B cell (primary cell): ENCODE results near the gene CENPA. TPM values are rescaled to one million over a fixed set of nuclear protein-coding genes. Genes with fewer than 3 reads are reported as not detected.
"Not testable (repeated sequence)": the region's sequence is repeated elsewhere in the genome, so short reads cannot be mapped to it uniquely, and the experiment has no call there.

ENCODE experiments used
- ATAC-seq: fragments of 200-7000 bp; cut with Tn5 transposase; one replicate; pipeline ENCODE4 v1.10.0; 2021; ENCODE audit warnings: low read depth, mild to moderate bottlenecking, moderate number of reproducible peaks, moderate library complexity
- CTCF ChIA-PET: fragments of 350-600 bp; sonication (Branson Sonifier 250); formaldehyde crosslinking; loops from one replicate; lab custom pipeline; 2021; ENCODE audit warnings: antibody characterized with exemption, inconsistent platforms; lab: Charles Lee
- POLR2A ChIA-PET: fragments of 350-600 bp; sonication (Branson Sonifier 250); formaldehyde crosslinking; loops from one replicate; lab custom pipeline; 2021; ENCODE audit warnings: antibody characterized with exemption; lab: Charles Lee
- DNase-seq: peaks from one replicate; pipeline ENCODE4 v3.0.0; 2013
- H2AFZ ChIP-seq: 2 replicates; pipeline ENCODE4 v1.6.1; 2012; ENCODE audit warnings: mild to moderate bottlenecking, low read depth, low read length; ENCODE audit not compliant: insufficient read depth, poor library complexity, severe bottlenecking
- H3K27ac ChIP-seq, 2 donors: 1 replicate in 1 of 2; 2 replicates in 1 of 2; pipeline ENCODE4 v1.5.1; 2012 to 2013; ENCODE audit warnings: low read length in 2 of 2, mild to moderate bottlenecking in 2 of 2, moderate library complexity in 1 of 2
- H3K27me3 ChIP-seq, 4 experiments: fragments of 200-600 bp in 1 of 4; sonication (generic) in 1 of 4; replicated peaks in 1 of 4; 1 replicate in 2 of 4; 2 replicates in 2 of 4; pipeline versions ENCODE4 v1.6.1 to v1.7.0; 2013 to 2016; ENCODE audit warnings: low read length in 3 of 4, mild to moderate bottlenecking in 2 of 4, mixed read lengths in 1 of 4, moderate library complexity in 1 of 4; ENCODE audit not compliant: insufficient read depth in 4 of 4, control insufficient read depth in 3 of 4; ENCODE audit errors: control extremely low read depth in 1 of 4
- H3K36me3 ChIP-seq, 2 experiments: replicated peaks in 1 of 2; 1 replicate in 1 of 2; 2 replicates in 1 of 2; pipeline versions ENCODE4 v1.6.1 to v1.7.1; 2013; ENCODE audit warnings: low read length in 1 of 2; ENCODE audit not compliant: insufficient read depth in 2 of 2, control insufficient read depth in 1 of 2; ENCODE audit errors: control extremely low read depth in 1 of 2, extremely low read depth in 1 of 2
- H3K4me1 ChIP-seq, 2 donors: fragments of 200-600 bp in 1 of 2; sonication (generic) in 1 of 2; 1 replicate in 1 of 2; 2 replicates in 1 of 2; pipeline versions ENCODE4 v1.5.1 to v1.6.1; 2013 to 2017; ENCODE audit warnings: low read length in 2 of 2; ENCODE audit not compliant: control insufficient read depth in 2 of 2, insufficient read depth in 2 of 2
- H3K4me2 ChIP-seq: replicated peaks from 2 replicates; pipeline ENCODE3; 2012; ENCODE audit warnings: mild to moderate bottlenecking, low read depth, low read length; ENCODE audit not compliant: poor library complexity, severe bottlenecking
- H3K4me3 ChIP-seq, 5 experiments: fragments of 200-600 bp in 1 of 5; sonication (generic) in 1 of 5; 1 replicate in 3 of 5; 2 replicates in 2 of 5; pipeline versions ENCODE4 v1.5.1 to v1.7.0; 2011 to 2016; ENCODE audit warnings: low read length in 4 of 5, mild to moderate bottlenecking in 4 of 5, low read depth in 2 of 5, control low read depth in 1 of 5, moderate library complexity in 1 of 5; ENCODE audit not compliant: insufficient read depth in 1 of 5; ENCODE audit errors: control extremely low read depth in 1 of 5, extremely low read depth in 1 of 5
- H3K79me2 ChIP-seq: fragments of 200-600 bp; sonication (generic); one replicate; pipeline ENCODE4 v1.6.0; 2016; ENCODE audit warnings: low read length; ENCODE audit not compliant: control insufficient read depth, insufficient read depth
- H3K9ac ChIP-seq: fragments of 200-600 bp; sonication (generic); 2 replicates; pipeline ENCODE4 v1.6.1; 2017; ENCODE audit warnings: mild to moderate bottlenecking, low read length, moderate library complexity
- H3K9me3 ChIP-seq, 3 donors: one replicate each; pipeline versions ENCODE4 v1.6.1 to v1.7.1; 2013; ENCODE audit warnings: low read length in 2 of 3; ENCODE audit not compliant: control insufficient read depth in 2 of 3, insufficient read depth in 1 of 3; ENCODE audit errors: control extremely low read depth in 1 of 3
- H4K20me1 ChIP-seq: 2 replicates; pipeline ENCODE4 v1.6.0; 2012; ENCODE audit warnings: mild to moderate bottlenecking, low read length; ENCODE audit not compliant: insufficient read depth, control insufficient read depth, poor library complexity, severe bottlenecking
- H3K27ac Mint-ChIP-seq: one replicate; pipeline ENCODE4 v1.8.0; 2021; ENCODE audit warnings: mixed read lengths
- H3K27me3 Mint-ChIP-seq: one replicate; pipeline ENCODE4 v1.8.0; 2021; ENCODE audit warnings: mixed read lengths
- H3K4me1 Mint-ChIP-seq: one replicate; pipeline ENCODE4 v1.8.0; 2021; ENCODE audit warnings: mixed read lengths
- H3K4me3 Mint-ChIP-seq: one replicate; pipeline ENCODE4 v1.8.0; 2021; ENCODE audit warnings: mixed read lengths
- H3K9me3 Mint-ChIP-seq: one replicate; pipeline ENCODE4 v1.8.0; 2022; ENCODE audit warnings: mixed read lengths; ENCODE audit not compliant: insufficient read depth
- EZH2 ChIP-seq: IDR thresholded peaks from 2 replicates; pipeline ENCODE4 v1.6.1; 2012; ENCODE audit warnings: borderline replicate concordance, low read depth, mild to moderate bottlenecking, moderate library complexity, low read length; ENCODE audit not compliant: insufficient read depth, poor library complexity, severe bottlenecking
- WGBS: methylation state at CpG from one replicate; pipeline ENCODE4 v1.1.5; 2013; ENCODE audit warnings: missing lambda C conversion rate; ENCODE audit not compliant: insufficient coverage; 5-methylcytosine and 5-hydroxymethylcytosine counted together
- intact Hi-C: fragments of 100-400 bp; cut with micrococcal nuclease; formaldehyde crosslinking; loops from one replicate; pipeline ENCODE4 v1.10.0; 2022
- polyA plus RNA-seq: library from polyadenylated mRNA; depleted of rRNA; stranded (reverse); fragments of >200 nt; gene quantifications from 2 replicates; pipeline ENCODE4 v1.2.3, GENCODE V29; 2012
- total RNA-seq, 2 donors: library from RNA; stranded (reverse); fragments of 120-200 nt in 1 of 2; gene quantifications; 1 replicate in 1 of 2; 2 replicates in 1 of 2; pipeline versions ENCODE4 v1.2.3 to v1.2.4, GENCODE V29; 2013 to 2022
- TF ChIP-seq, protein P1 (sequence below): fragments of 200-600 bp; IDR thresholded peaks from one replicate; pipeline ENCODE4 v1.8.0; 2022; ENCODE audit warnings: antibody characterized with exemption, mild to moderate bottlenecking

Gene CENPA
- total and polyA plus RNA-seq, 2 donors (not counting 1 experiment from before 2014, with no cell fraction given): 0.10 TPM; not detected in 1

DNA sequence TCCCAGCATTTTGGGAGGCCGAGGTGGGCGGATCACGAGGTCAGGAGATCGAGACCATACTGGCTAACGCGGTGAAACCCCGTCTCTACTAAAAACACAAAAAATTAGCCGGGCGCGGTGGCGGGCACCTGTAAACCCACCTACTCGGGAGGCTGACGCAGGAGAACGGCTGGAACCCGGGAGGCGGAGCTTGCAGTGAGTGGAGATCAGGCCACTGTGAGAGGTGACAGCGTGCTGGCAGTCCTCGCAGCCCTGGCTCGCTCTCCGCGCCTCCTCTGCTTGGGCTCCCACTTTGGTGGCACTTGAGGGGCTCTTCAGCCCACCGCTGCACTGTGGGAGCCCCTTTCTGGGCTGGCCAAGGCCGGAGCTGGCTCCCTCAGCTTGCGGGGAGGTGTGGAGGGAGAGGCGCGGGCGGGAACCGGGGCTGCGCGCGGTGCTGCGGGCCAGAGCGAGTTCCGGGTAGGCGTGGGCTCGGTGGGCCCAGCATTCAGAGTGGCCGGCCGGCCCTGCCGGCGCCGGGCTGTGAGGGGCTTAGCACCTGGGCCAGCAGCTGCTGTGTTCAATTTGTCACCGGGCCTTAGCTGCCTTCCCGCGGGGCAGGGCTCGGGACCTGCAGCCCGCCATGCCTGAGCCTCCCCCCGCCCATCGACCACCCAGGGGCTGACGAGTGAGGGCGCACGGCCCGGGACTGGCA, 28.4 kb downstream of the CENPA start:
- POLR2A ChIA-PET: not testable (repeated sequence)
- CTCF ChIA-PET: interaction anchor here (0.9 kb wide), 1 partner anchor 15 kb away, joined by 4 read pairs; no protein-coding TSS in a partner anchor
- WGBS: 95% methylated on average over 42 of the region's 52 CpGs

DNA sequence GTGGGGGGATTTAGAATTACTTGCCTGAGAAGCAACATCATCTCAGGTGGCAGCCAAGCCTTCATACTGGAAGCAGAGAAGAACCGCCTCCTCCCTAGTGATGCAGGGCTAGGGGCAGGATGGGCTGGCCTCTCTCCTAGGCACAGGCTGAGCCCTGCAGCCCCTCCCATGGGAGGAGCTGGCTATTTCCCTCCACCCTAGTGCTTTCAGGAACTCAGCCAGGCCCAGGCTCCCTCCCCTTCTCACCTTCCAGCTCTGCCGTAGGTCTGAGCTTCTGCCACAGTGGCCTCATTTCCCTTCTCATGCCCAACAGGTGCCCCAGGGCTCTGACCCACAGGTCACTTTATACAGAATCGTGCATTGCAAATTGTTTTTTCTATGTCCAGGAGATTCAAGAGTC, 31.0 kb downstream of the CENPA start:
- 85% methylated on average over 2 of the region's 3 CpGs for WGBS
- H2AFZ ChIP-seq: no peak overlapping the region
- H3K36me3 ChIP-seq: no peaks in the 10 kb centered on the region
- Mint-ChIP-seq H3K9me3 (no peaks in the 10 kb centered on the region), H3K27me3 (peaks cover 41% of the 10 kb centered on the region), H3K4me1 (no peaks in the 10 kb centered on the region), H3K27ac (no peak overlapping the region), H3K4me3 (no peak overlapping the region)
- no peak for DNase-seq
- H3K9ac ChIP-seq: no peak overlapping the region
- H3K79me2 ChIP-seq: no peaks in the 10 kb centered on the region
- TF ChIP-seq, protein P1, sequence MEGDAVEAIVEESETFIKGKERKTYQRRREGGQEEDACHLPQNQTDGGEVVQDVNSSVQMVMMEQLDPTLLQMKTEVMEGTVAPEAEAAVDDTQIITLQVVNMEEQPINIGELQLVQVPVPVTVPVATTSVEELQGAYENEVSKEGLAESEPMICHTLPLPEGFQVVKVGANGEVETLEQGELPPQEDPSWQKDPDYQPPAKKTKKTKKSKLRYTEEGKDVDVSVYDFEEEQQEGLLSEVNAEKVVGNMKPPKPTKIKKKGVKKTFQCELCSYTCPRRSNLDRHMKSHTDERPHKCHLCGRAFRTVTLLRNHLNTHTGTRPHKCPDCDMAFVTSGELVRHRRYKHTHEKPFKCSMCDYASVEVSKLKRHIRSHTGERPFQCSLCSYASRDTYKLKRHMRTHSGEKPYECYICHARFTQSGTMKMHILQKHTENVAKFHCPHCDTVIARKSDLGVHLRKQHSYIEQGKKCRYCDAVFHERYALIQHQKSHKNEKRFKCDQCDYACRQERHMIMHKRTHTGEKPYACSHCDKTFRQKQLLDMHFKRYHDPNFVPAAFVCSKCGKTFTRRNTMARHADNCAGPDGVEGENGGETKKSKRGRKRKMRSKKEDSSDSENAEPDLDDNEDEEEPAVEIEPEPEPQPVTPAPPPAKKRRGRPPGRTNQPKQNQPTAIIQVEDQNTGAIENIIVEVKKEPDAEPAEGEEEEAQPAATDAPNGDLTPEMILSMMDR: no peak
- TF ChIP-seq EZH2: no peak
- ChIA-PET POLR2A (no interaction called here), CTCF (no interaction called here)
- H3K27me3 ChIP-seq: peaks cover 0 to 9% (median 2%) of the 10 kb centered on the region in 4 experiments
- no peaks in the 10 kb centered on the region for H4K20me1 ChIP-seq
- no peak overlapping the region for H3K4me2 ChIP-seq
- H3K4me3 ChIP-seq: no peak overlapping the region
- no peak for ATAC-seq
- no peak overlapping the region for H3K27ac ChIP-seq
- no peaks in the 10 kb centered on the region for H3K4me1 ChIP-seq
- intact Hi-C loops: no loop called here
- H3K9me3 ChIP-seq: no peaks in the 10 kb centered on the region

More for the DNA sequence above, 28.4 kb downstream of the CENPA start:
- H3K27ac Mint-ChIP-seq, H2AFZ ChIP-seq, intact Hi-C loops, H3K4me2 ChIP-seq, H3K9ac ChIP-seq, H3K4me3 Mint-ChIP-seq, H3K79me2 ChIP-seq, H3K27me3 ChIP-seq, DNase-seq, H3K9me3 Mint-ChIP-seq, H3K27ac ChIP-seq, H4K20me1 ChIP-seq, H3K4me1 ChIP-seq, ATAC-seq, H3K4me1 Mint-ChIP-seq, H3K9me3 ChIP-seq, H3K36me3 ChIP-seq, H3K4me3 ChIP-seq: not testable (repeated sequence)
- peaks cover 38% of the 10 kb centered on the region for H3K27me3 Mint-ChIP-seq
